Activated T-cell treated with anti-CD3 and anti-CD28 coated beads, Interleukin-2, amount 50 U/mL, for 1 hour (primary cell): ENCODE measurements around the gene ZSWIM7.
"Not testable (repeated sequence)": the region's sequence is repeated elsewhere in the genome, so short reads cannot be mapped to it uniquely, and the experiment has no call there.

Experiments
- DNase-seq: peaks from one replicate; pipeline ENCODE4 v3.0.0-alpha.2; 2020

The ZSWIM7 gene

GRCh38 chr17:15998031-15998562 lies 1.4 kb downstream of the ZSWIM7 start:
- no peak for DNase-seq

DNA sequence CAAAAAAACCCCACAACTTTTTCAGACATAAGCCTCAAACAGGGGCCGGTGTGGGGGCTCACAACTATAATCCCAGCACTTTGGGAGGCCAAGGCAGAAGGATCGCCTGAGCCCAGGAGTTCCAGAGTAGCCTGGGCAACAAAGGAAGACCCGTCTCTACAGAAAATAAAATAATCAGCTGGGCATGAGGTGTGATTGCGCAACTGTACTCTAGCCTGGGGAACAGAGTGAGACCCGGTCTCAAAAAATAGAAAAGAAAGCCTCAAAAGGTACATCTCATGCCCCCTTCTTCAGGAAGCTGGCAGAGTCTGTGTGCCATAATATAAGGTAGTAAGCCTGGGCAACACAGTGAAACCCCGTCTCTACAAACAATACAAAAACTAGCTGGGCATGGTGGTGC lies 3.2 kb downstream of the ZSWIM7 start:
- no peak for DNase-seq

GRCh38 chr17:15981646-15982580 lies 17.6 kb downstream of the ZSWIM7 start:
- DNase-seq: no peak

DNA sequence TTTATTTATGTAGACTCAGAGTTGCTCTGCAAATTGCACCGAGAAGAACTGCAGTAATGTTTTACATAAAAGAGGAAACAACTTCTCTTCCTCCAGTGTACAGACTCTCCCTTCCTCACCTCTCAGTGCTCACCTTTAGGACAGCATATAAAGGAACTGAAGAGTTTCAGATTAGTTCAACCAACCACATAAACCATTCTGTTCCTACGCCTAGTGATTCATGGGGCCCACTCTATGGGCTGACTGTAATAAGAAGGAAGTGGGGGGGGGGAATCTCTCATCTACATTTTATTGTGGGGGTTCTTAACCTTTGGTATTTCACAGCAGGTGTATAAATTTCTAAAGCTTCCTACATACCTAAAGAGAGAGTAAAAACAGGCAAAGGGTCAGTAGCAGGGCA lies 18.3 kb downstream of the ZSWIM7 start:
- DNase-seq: no peak

- DNase-seq: not testable (repeated sequence)
These were observed 20.5 kb downstream of the ZSWIM7 start for GRCh38 chr17:15979013-15979412.

- DNase-seq: no peak
These were observed 20.9 kb downstream of the ZSWIM7 start for GRCh38 chr17:15978606-15979005.

- DNase-seq: no peak
These were observed 21.6 kb downstream of the ZSWIM7 start for GRCh38 chr17:15977894-15978293.

DNA sequence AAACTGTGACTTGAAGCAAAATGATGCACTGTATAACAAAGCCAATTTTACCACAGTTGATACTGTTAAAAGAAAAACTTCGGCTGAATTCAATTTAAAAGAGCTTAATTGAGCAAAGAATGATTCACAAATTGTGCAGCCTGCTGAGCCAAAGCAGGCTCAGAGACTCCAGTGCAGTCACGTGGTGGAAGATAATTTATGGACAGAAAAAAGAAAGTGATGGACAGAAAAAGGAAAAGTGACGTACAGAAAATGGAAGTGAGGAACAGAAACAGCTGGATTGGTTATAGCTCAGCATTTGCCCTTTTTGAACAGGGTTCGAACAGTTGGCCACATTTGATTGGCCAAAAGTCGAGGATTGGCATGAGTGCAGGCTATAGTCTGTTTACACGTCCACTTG lies 25.7 kb downstream of the ZSWIM7 start:
- DNase-seq: no peak

- DNase-seq: no peak
These were observed 26.5 kb downstream of the ZSWIM7 start for GRCh38 chr17:15973016-15973415.

DNA sequence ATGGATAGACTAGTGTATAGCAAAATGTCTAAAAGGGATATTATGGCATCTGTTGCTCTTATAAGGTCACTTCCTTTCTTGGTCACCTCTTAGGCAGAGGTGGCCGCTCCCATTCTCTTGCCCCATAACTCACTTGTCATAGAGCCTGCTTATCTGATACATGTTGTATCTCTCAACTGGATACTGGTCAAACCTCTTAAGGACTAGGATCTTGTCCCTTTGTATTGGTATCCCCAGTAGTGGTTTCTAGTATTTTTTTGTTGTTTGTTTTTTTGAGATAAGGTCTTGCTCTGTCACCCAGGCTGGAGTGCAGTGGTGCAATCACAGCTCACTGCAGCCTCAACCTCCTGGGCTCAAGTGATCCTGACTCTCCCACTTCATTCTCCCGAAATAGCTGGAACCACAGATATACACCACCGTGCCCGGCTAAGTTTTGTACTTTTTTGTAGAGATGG lies 27.0 kb downstream of the ZSWIM7 start:
- no peak for DNase-seq

GRCh38 chr17:15971882-15972281 lies 27.6 kb downstream of the ZSWIM7 start:
- DNase-seq: no peak

DNA sequence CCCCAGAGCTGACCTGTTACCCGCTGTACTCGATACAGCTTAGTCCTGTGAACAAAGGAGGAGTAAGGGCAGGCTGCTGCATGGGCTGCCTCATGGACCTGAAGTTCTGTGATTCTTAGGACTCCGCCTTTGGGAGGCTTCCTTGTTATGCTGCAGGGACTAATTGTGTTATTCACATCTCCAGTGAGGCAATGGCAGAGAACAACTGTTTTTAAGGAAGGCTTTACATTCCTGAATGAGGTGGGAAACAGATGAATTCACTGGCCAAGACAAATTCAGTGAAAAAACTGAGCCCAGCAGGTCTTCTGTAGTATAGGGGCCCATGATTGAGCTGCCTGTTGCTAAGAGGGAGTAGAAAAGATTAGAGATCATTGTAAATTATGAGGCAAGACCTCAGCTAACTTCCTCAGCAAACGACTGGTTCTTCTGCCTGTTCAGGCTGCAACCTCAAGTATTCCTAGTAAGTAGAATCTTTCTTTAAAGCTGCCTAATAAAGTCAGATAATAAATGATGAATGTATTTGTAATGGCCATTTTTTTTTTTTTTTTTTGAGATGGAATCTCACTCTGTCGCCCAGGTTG lies 28.3 kb downstream of the ZSWIM7 start:
- DNase-seq: no peak

DNA sequence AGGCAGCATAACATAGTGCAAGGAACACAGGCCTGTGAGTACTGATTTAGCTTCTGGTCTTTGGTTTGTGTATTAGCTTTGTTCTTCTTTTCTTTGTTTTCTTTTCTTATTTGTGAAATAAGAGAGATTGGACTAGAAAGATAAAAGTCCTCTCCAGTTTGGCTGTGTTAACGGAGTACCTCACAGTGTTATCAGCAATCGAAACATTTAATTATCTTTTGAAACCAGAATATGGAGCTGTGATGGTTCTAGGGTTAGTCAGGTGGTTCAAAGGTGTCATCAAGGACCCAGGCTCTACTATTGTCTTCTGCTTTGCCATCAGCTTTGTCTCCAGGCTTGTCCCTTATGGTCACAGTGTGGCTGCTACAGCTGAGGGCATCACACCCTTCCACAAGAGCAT lies 29.0 kb downstream of the ZSWIM7 start:
- DNase-seq: no peak

GRCh38 chr17:15969463-15969862 lies 30.0 kb downstream of the ZSWIM7 start:
- no peak for DNase-seq

GRCh38 chr17:15967706-15968399 lies 31.7 kb downstream of the ZSWIM7 start:
- no peak for DNase-seq

- DNase-seq: no peak
These were observed 32.6 kb downstream of the ZSWIM7 start for GRCh38 chr17:15966879-15967248.

- no peak for DNase-seq
These were observed 33.2 kb downstream of the ZSWIM7 start for GRCh38 chr17:15966183-15966878.

DNA sequence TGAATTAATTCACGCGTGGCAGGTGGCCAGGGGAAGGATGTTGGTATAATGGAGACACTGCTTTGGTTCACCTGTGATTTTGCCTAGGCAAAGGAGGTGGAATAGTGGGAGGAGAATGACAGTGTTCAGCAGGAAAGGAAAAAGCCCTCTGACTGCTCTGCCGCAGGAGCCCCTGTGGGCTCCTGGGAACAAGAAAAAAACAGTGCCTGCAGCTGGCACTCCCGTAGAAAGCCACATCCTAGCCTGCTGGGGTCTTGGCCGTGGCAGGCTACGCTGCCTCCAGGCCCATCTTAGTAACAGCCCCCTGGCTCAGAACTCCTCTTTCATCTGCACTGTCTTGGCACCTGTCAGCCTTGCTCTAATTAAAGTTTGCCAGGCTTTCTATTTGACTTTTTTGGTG lies 34.0 kb downstream of the ZSWIM7 start:
- no peak for DNase-seq

DNA sequence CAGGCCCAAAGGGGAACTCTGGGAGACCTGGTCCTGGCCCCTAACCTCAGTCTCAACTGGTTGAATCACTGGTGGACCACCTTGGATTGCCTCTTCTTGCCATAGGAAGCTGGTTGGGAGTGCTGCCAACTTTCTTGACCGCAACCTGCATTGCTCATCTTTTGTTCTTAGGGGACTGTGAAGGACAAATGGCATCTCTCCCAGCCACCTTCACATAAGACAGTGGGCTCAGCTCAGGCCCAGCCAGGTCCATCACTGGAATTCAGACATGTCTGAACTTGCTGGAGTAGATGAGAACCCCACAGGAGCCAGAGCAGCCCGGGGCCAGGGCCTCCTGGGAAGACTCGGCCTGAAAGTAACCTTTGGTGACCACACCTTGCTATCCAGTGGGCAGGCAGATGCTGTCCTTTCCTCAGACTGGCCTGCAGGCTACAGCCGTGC lies 35.8 kb downstream of the ZSWIM7 start:
- no peak for DNase-seq

DNA sequence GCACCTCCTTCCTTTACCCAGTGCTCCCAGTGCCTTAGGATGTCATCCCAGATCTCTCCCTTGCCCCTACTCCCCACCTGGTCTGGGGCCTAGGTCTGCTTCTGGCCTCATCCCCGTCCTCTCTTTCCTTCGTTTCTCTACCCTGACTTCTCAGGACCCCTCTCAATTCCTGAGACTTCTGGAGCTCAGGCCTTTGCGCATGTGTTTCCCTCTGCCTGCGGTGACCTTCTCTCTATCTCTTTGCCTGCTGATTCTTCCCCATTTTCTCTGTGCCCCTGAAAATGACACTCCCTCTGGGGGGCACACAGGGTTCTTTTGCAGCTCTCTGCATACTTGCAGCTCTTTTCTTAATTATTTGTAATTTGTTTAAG lies 41.0 kb downstream of the ZSWIM7 start:
- DNase-seq: no peak

DNA sequence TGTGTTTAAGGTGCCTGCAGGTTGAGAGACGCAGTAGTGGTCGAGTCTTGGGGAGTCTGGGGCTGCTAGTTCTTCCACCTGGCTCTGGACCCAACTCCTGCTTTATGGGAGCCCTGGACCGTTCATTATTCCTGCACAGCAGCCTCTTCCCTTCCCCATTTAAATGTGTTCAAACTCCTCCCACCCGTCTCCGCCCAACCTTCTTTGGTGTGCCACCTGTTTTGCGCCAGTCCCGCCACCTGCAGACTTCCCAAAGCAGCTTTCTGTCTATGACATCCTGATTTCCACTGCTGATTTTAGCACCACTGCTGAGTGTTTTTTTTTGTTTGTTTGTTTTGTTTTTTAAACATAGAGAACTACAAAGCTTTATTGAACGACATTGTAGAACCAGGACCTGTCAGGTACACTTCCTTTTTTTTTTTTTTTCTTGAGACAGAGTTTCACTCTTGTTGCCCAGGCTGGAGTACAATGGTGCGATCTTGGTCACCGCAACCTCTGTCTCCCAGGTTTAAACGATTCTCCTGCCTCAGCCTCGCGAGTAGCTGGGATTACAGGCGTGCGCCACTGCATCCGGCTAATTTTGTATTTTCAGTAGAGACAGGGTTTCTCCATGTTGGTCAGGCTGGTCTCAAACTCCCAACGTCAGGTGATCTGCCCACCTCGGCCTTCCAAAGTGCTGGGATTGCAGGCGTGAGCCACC lies 41.7 kb downstream of the ZSWIM7 start:
- no peak for DNase-seq

DNA sequence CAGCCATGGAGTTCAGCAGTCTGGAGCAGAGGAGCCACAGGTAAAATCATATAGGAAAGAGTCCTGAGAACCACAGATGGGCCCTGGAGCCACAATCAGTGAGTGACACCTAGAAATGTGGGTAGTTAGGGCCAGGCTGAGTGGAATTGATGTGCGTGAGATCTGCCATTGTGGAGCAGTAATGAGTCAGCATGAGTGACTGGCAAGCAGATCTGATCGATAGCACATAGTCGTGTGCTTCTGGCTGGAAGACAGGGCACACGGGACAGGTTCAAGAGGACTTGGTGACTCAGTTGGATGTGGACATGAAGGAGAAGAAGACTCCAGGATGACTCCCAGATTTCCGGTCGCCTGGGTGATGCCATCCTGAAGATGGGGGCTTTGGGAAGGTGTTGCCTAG lies 42.3 kb downstream of the ZSWIM7 start:
- DNase-seq: no peak
